ENCODE data around the gene EYA3. TPM values are rescaled to one million over a fixed set of nuclear protein-coding genes. Genes with fewer than 3 reads are reported as not detected.
"Not testable (repeated sequence)": the region's sequence is repeated elsewhere in the genome, so short reads cannot be mapped to it uniquely, and the experiment has no call there.

Gene EYA3
- total RNA-seq, 2 experiments from 2014 or later = 27.8 to 30.7 TPM

GRCh38 chr1:28028873-28029654, 59.3 kb downstream of the EYA3 start:
- H3K4me3 Mint-ChIP-seq = no peak overlapping the region
- no peaks in the 10 kb centered on the region for H3K27me3 Mint-ChIP-seq
- DNase-seq = no peak
- H3K9me3 Mint-ChIP-seq = no peaks in the 10 kb centered on the region
- H3K27ac Mint-ChIP-seq = no peak overlapping the region
- ChIA-PET CTCF (interaction anchor here (0.5 to 1.1 kb wide), 3 partner anchors 10 to 291 kb away, joined by 3 to 6 read pairs (median 5); no protein-coding TSS in a partner anchor), POLR2A (no interaction called here)
- H3K36me3 Mint-ChIP-seq (ENCODE audit: low read depth) = peaks cover 15% of the 10 kb centered on the region
- H3K4me1 Mint-ChIP-seq = peaks cover 15% of the 10 kb centered on the region

- ChIA-PET CTCF (no interaction called here), POLR2A (no interaction called here)
- Mint-ChIP-seq H3K27ac (no peak overlapping the region), H3K4me3 (no peak overlapping the region), H3K9me3 (no peaks in the 10 kb centered on the region), H3K36me3 (ENCODE audit: low read depth) (peaks cover 20% of the 10 kb centered on the region), H3K27me3 (no peaks in the 10 kb centered on the region), H3K4me1 (peaks cover 15% of the 10 kb centered on the region)
- DNase-seq = no peak
Observed at GRCh38 chr1:28027660-28028059, 60.8 kb downstream of the EYA3 start.

- CTCF ChIA-PET = interaction anchor here (0.6 to 1.0 kb wide), 3 partner anchors 21 to 64 kb away, joined by 3 to 5 read pairs (median 3); no protein-coding TSS in a partner anchor
- H3K9me3 Mint-ChIP-seq = no peaks in the 10 kb centered on the region
- peaks cover 18% of the 10 kb centered on the region for H3K36me3 Mint-ChIP-seq (ENCODE audit: low read depth)
- POLR2A ChIA-PET = no interaction called here
- DNase-seq = no peak
- no peak overlapping the region for H3K4me3 Mint-ChIP-seq
- H3K27ac Mint-ChIP-seq = no peak overlapping the region
- no peaks in the 10 kb centered on the region for H3K27me3 Mint-ChIP-seq
- peaks cover 15% of the 10 kb centered on the region for H3K4me1 Mint-ChIP-seq
Observed at GRCh38 chr1:28027238-28027637, 61.2 kb downstream of the EYA3 start.

GRCh38 chr1:28026329-28026728, 62.1 kb downstream of the EYA3 start:
- POLR2A ChIA-PET = no interaction called here
- H3K27me3 Mint-ChIP-seq = no peaks in the 10 kb centered on the region
- no peak overlapping the region for H3K4me3 Mint-ChIP-seq
- peaks cover 16% of the 10 kb centered on the region for H3K4me1 Mint-ChIP-seq
- no peak overlapping the region for H3K27ac Mint-ChIP-seq
- no peaks in the 10 kb centered on the region for H3K9me3 Mint-ChIP-seq
- CTCF ChIA-PET = interaction anchor here (0.6 to 1.5 kb wide), 4 partner anchors 9 to 65 kb away, joined by 3 to 5 read pairs (median 4); no protein-coding TSS in a partner anchor
- peaks cover 18% of the 10 kb centered on the region for H3K36me3 Mint-ChIP-seq (ENCODE audit: low read depth)
- DNase-seq = no peak

GRCh38 chr1:28021064-28021463, 67.3 kb downstream of the EYA3 start:
- Mint-ChIP-seq H3K9me3 (no peaks in the 10 kb centered on the region), H3K4me3 (no peak overlapping the region), H3K27ac (no peak overlapping the region), H3K4me1 (peaks cover 5% of the 10 kb centered on the region), H3K36me3 (ENCODE audit: low read depth) (peaks cover 27% of the 10 kb centered on the region), H3K27me3 (no peaks in the 10 kb centered on the region)
- POLR2A ChIA-PET = interaction anchor here (0.6 kb wide), 1 partner anchor 29 kb away, joined by 4 read pairs; no protein-coding TSS in a partner anchor
- CTCF ChIA-PET = interaction anchor here (0.7 kb wide), 1 partner anchor 18 kb away, joined by 4 read pairs; no protein-coding TSS in a partner anchor
- DNase-seq = no peak

- H3K27ac Mint-ChIP-seq = no peak overlapping the region
- H3K4me1 Mint-ChIP-seq = no peaks in the 10 kb centered on the region
- DNase-seq = no peak
- ChIA-PET POLR2A (no interaction called here), CTCF (interaction anchor here (1.1 kb wide), 1 partner anchor 12 kb away, joined by 3 read pairs; no protein-coding TSS in a partner anchor)
- no peaks in the 10 kb centered on the region for H3K27me3 Mint-ChIP-seq
- H3K4me3 Mint-ChIP-seq = no peak overlapping the region
- peaks cover 30% of the 10 kb centered on the region for H3K36me3 Mint-ChIP-seq (ENCODE audit: low read depth)
- no peaks in the 10 kb centered on the region for H3K9me3 Mint-ChIP-seq
Observed at GRCh38 chr1:28010969-28011368, 77.4 kb downstream of the EYA3 start.

GRCh38 chr1:28003117-28003516, 85.3 kb downstream of the EYA3 start:
- POLR2A ChIA-PET, H3K4me3 Mint-ChIP-seq, H3K4me1 Mint-ChIP-seq, H3K27ac Mint-ChIP-seq, H3K9me3 Mint-ChIP-seq, H3K27me3 Mint-ChIP-seq, DNase-seq: not testable (repeated sequence)
- peaks cover 25% of the 10 kb centered on the region for H3K36me3 Mint-ChIP-seq (ENCODE audit: low read depth)
- CTCF ChIA-PET = interaction anchor here (4.0 kb wide), 1 partner anchor 11 kb away, joined by 19 read pairs; no protein-coding TSS in a partner anchor

GRCh38 chr1:28002600-28002999, 85.8 kb downstream of the EYA3 start:
- no peak overlapping the region for H3K4me3 Mint-ChIP-seq
- peaks cover under 1% of the 10 kb centered on the region for H3K4me1 Mint-ChIP-seq
- DNase-seq = no peak
- no peaks in the 10 kb centered on the region for H3K27me3 Mint-ChIP-seq
- ChIA-PET POLR2A (no interaction called here), CTCF (interaction anchor here (0.7 to 4.0 kb wide), 2 partner anchors 10 to 57 kb away, joined by 3 to 19 read pairs; no protein-coding TSS in a partner anchor)
- H3K9me3 Mint-ChIP-seq = no peaks in the 10 kb centered on the region
- no peak overlapping the region for H3K27ac Mint-ChIP-seq
- H3K36me3 Mint-ChIP-seq (ENCODE audit: low read depth) = peaks cover 29% of the 10 kb centered on the region

GRCh38 chr1:27999055-27999454, 89.4 kb downstream of the EYA3 start:
- ChIA-PET CTCF (interaction anchor here (0.6 to 1.3 kb wide), 3 partner anchors 10 to 17 kb away, joined by 3 read pairs; no protein-coding TSS in a partner anchor), POLR2A (no interaction called here)
- no peak for DNase-seq
- H3K27ac Mint-ChIP-seq = no peak overlapping the region
- peaks cover 39% of the 10 kb centered on the region for H3K36me3 Mint-ChIP-seq (ENCODE audit: low read depth)
- peaks cover 15% of the 10 kb centered on the region for H3K4me1 Mint-ChIP-seq
- no peaks in the 10 kb centered on the region for H3K9me3 Mint-ChIP-seq
- no peak overlapping the region for H3K4me3 Mint-ChIP-seq
- H3K27me3 Mint-ChIP-seq = no peaks in the 10 kb centered on the region

- H3K27me3 Mint-ChIP-seq, H3K27ac Mint-ChIP-seq, DNase-seq, POLR2A ChIA-PET, H3K4me3 Mint-ChIP-seq, H3K9me3 Mint-ChIP-seq: not testable (repeated sequence)
- H3K36me3 Mint-ChIP-seq (ENCODE audit: low read depth) = peaks cover 58% of the 10 kb centered on the region
- CTCF ChIA-PET = interaction anchor here (1.4 to 4.3 kb wide), 3 partner anchors 8 to 37 kb away, joined by 3 to 19 read pairs (median 5); no protein-coding TSS in a partner anchor
- H3K4me1 Mint-ChIP-seq = peaks cover 49% of the 10 kb centered on the region
Observed at GRCh38 chr1:27994526-27994925, 93.9 kb downstream of the EYA3 start.

GRCh38 chr1:27994060-27994459, 94.3 kb downstream of the EYA3 start:
- no peaks in the 10 kb centered on the region for H3K27me3 Mint-ChIP-seq
- no peak overlapping the region for H3K4me3 Mint-ChIP-seq
- H3K36me3 Mint-ChIP-seq (ENCODE audit: low read depth) = peaks cover 58% of the 10 kb centered on the region
- no peak for DNase-seq
- H3K9me3 Mint-ChIP-seq = no peaks in the 10 kb centered on the region
- no peak overlapping the region for H3K27ac Mint-ChIP-seq
- CTCF ChIA-PET = interaction anchor here (1.5 to 4.3 kb wide), 2 partner anchors 8 to 37 kb away, joined by 3 to 19 read pairs; no protein-coding TSS in a partner anchor
- POLR2A ChIA-PET = no interaction called here
- peaks cover 49% of the 10 kb centered on the region for H3K4me1 Mint-ChIP-seq

- CTCF ChIA-PET = interaction anchor here (0.7 to 4.3 kb wide), 6 partner anchors 9 to 893 kb away, joined by 3 to 19 read pairs (median 4); no protein-coding TSS in a partner anchor
- peaks cover 64% of the 10 kb centered on the region for H3K36me3 Mint-ChIP-seq (ENCODE audit: low read depth)
- peak; percentile 11 for DNase-seq
Observed at GRCh38 chr1:27993241-27993640, 95.2 kb downstream of the EYA3 start.

GRCh38 chr1:27992276-27992675, 96.1 kb downstream of the EYA3 start:
- Mint-ChIP-seq H3K9me3 (no peaks in the 10 kb centered on the region), H3K4me1 (peaks cover 51% of the 10 kb centered on the region), H3K4me3 (no peak overlapping the region), H3K27ac (peak overlapping the region; percentile 87), H3K27me3 (no peaks in the 10 kb centered on the region), H3K36me3 (ENCODE audit: low read depth) (peaks cover 63% of the 10 kb centered on the region)
- CTCF ChIA-PET = interaction anchor here (0.7 to 4.3 kb wide), 7 partner anchors 10 to 1121 kb away, joined by 3 to 19 read pairs (median 4); no protein-coding TSS in a partner anchor
- POLR2A ChIA-PET = interaction anchor here (0.6 to 0.7 kb wide), 3 partner anchors 28 to 1179 kb away, joined by 3 to 4 read pairs (median 3); no protein-coding TSS in a partner anchor
- peak; percentile 66 for DNase-seq

More at GRCh38 chr1:27993241-27993640, 95.2 kb downstream of the EYA3 start:
- POLR2A ChIA-PET = no interaction called here
- Mint-ChIP-seq H3K27me3 (no peaks in the 10 kb centered on the region), H3K27ac (peak overlapping the region; percentile 87), H3K9me3 (no peaks in the 10 kb centered on the region), H3K4me3 (no peak overlapping the region), H3K4me1 (peaks cover 49% of the 10 kb centered on the region)

All from activated CD4-positive, alpha-beta T cell treated with anti-CD3 and anti-CD28 coated beads, Interleukin-2, amount 10 ng/mL, durations not matched to agents 7 days and 5 days (primary cell).